NB4 (cell line): ENCODE measurements around the gene SIRPA.
A peak's percentile ranks its signal among the peaks of the same experiment; 100 is the strongest.

Experiments
- DNase-seq: peaks from one replicate; pipeline ENCODE4 v3.0.0; 2010; ENCODE audit warnings: low read depth
- H3K4me3 ChIP-seq: one replicate; pipeline ENCODE4 v1.5.1; 2011; ENCODE audit warnings: mild to moderate bottlenecking, low read depth, low read length, moderate library complexity
- CTCF ChIP-seq: IDR thresholded peaks from one replicate; pipeline ENCODE4 v1.5.1; 2012; ENCODE audit warnings: low read depth, low read length
- MYC ChIP-seq: IDR thresholded peaks from 2 replicates; pipeline ENCODE4 v1.6.1; 2011; ENCODE audit warnings: low read depth, low read length
- POLR2A ChIP-seq: IDR thresholded peaks from 2 replicates; pipeline ENCODE4 v1.6.1; 2011; ENCODE audit warnings: mild to moderate bottlenecking; ENCODE audit not compliant: insufficient read length; ENCODE audit errors: extremely low read depth
- TF ChIP-seq, protein P1 (sequence below): IDR thresholded peaks from 2 replicates; pipeline ENCODE4 v1.6.1; 2011; ENCODE audit warnings: low read depth, low read length

SIRPA gene

DNA sequence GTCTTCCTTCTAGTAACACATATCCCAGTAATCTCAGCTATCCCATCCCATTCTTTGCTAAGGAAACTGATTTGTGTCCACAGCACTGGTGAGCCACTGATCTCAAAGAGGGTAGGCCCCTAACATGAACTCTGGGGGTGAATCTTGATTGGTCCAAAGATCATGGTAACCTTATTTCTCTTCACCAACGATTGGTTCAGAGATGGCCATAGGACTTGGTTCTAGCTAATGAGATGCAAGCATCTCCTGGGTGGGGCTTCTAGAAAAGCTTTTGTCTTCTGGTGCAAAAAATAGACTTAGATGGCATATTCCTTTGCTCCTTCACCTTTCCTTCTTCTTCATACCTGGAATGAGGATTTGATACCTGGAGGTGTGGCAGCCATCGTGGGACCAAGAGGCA, 43.8 kb upstream of the SIRPA start:
- TF ChIP-seq, protein P1, sequence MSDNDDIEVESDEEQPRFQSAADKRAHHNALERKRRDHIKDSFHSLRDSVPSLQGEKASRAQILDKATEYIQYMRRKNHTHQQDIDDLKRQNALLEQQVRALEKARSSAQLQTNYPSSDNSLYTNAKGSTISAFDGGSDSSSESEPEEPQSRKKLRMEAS: no peak
- TF ChIP-seq CTCF (no peak), POLR2A (no peak), MYC (no peak)
- DNase-seq: no peak
- H3K4me3 ChIP-seq: no peak overlapping the region

DNA sequence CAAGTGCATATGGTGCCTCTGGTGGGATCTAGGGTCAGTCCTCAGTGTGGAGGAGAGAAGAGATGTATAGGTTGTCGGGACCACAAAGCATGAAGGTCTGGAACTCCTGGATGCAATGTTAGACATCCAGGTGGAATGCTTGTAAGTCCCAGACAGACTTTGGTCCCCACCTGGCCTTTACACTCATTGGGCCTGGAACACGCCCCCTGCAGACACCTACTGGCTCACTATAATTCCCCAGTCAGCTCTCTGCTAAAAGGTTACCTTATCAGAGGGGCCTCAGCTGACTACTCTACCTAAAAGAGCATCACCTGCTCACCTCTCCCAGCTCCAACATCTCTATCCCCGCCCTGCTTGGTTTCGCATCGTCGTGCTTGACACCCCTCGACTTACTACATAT, 41.7 kb upstream of the SIRPA start:
- no peak for DNase-seq
- no peak overlapping the region for H3K4me3 ChIP-seq
- TF ChIP-seq MYC: no peak
- TF ChIP-seq, protein P1: no peak

DNA sequence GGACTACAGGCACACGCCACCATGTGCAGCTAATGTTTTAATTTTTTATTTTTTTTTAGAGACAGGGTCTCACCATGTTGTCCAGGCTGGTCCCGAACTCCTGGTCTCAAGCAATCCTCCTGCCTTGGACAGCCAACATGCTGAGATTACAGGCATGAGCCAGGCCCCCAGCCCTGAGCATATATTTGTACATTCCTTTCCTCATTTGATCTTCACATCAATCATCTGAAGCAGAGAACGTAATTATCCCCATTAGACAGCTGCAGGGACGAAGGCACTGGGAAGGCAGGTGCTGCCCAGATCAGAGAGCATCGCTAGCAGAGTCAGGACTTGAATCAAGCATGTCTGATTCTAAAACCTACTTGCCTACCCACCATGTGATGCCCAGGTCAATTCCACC, 41.0 kb upstream of the SIRPA start:
- H3K4me3 ChIP-seq: no peak overlapping the region
- DNase-seq: no peak
- TF ChIP-seq MYC: no peak
- TF ChIP-seq CTCF: no peak
- TF ChIP-seq POLR2A: no peak
- TF ChIP-seq, protein P1: no peak

GRCh38 chr20:1855109-1855508, 40.1 kb upstream of the SIRPA start:
- TF ChIP-seq CTCF (no peak), POLR2A (no peak)
- H3K4me3 ChIP-seq: no peak overlapping the region
- DNase-seq: no peak

DNA sequence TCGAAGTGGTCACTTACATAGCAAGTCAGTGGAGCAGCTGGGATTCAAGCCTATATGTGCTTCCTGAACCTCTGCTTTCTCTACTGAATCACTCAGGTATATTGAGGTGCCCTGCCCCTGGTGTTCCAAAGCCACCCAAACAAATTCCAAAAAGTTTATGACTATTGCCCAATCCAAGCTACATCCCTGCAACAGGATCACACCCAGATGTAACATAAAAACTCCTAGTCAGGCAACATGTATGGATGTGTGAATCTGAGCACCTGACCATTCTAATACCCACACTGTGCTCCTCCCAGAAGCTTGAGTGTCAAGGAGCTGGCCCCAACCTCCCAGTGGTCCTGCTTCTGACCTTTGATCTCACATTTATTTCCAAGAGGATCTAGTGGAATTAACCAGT, 39.5 kb upstream of the SIRPA start:
- no peak overlapping the region for H3K4me3 ChIP-seq
- TF ChIP-seq, protein P1: no peak
- TF ChIP-seq MYC: no peak
- DNase-seq: no peak

DNA sequence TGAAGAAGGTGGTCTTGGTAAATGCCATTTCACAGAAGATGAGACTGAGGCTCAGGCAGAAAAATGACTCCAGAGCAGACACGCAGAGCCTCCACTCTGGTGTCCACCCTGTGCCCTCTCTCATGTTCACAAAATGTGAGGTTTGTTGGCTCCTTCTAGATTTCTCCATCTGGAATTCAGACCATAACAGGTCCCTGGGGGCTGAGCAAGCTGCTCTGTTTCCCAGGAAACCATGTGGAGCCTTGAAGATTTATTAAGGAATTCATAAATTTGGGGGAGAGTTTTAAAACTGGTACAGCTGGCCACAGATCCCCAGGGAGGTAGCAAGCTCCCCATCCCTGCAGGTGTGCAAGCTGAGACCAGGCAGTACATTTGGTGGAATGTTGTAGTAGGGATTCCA, 38.8 kb upstream of the SIRPA start:
- no peak for DNase-seq
- no peak for TF ChIP-seq CTCF
- no peak overlapping the region for H3K4me3 ChIP-seq

DNA sequence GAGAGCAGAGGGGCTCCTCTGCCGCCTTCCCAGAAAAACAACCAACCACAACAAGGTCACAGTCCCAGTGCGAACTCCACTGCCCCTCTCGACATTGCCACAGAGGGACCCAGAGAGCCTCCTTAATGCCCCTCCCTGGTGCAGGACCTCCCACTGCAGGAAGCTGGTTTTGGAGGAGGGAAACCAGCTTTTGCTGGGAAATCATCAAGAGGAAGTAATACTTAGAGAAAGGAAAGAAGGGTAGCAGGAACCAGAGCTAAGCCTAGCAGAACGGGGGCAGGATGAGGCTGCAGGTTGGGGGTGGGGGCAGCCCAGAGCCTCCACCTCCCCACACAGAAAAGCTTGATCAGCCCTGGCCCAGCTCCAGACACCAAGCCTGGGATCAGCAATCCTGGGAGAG, 37.7 kb upstream of the SIRPA start:
- H3K4me3 ChIP-seq: no peak overlapping the region
- TF ChIP-seq CTCF (no peak), POLR2A (no peak), MYC (no peak)
- TF ChIP-seq, protein P1: no peak
- peak; percentile 74 for DNase-seq
